Endothelial cell of hepatic sinusoid (primary cell): Measurements from ENCODE around the gene FXR1.
"Not testable (repeated sequence)": the region's sequence is repeated elsewhere in the genome, so short reads cannot be mapped to it uniquely, and the experiment has no call there.

Source experiments
- in situ Hi-C: cut with HindIII; loops from 2 replicates; pipeline ENCODE4 v1.10.0; 2017; ENCODE audit warnings: low sequenced_read_pairs

Gene FXR1

GRCh38 chr3:180932819-180933218 lies 20.3 kb downstream of the FXR1 start:
- in situ Hi-C loops: no loop called here

GRCh38 chr3:180934638-180935037 lies 22.2 kb downstream of the FXR1 start:
- in situ Hi-C loops: no loop called here

GRCh38 chr3:180940826-180941225 lies 28.4 kb downstream of the FXR1 start:
- in situ Hi-C loops: no loop called here

- in situ Hi-C loops: no loop called here
Measured at GRCh38 chr3:180947761-180948390, 35.4 kb downstream of the FXR1 start.

- in situ Hi-C loops: no loop called here
Measured at GRCh38 chr3:180959691-180960090, 47.2 kb downstream of the FXR1 start.

GRCh38 chr3:180961087-180961486 lies 48.6 kb downstream of the FXR1 start:
- in situ Hi-C loops: no loop called here

GRCh38 chr3:180961552-180961951 lies 49.1 kb downstream of the FXR1 start:
- in situ Hi-C loops: no loop called here

GRCh38 chr3:180962530-180962929 lies 50.1 kb downstream of the FXR1 start:
- in situ Hi-C loops: no loop called here

GRCh38 chr3:180970931-180971330 lies 58.5 kb downstream of the FXR1 start:
- in situ Hi-C loops: no loop called here

- in situ Hi-C loops: no loop called here
Measured at GRCh38 chr3:180973543-180973942, 61.1 kb downstream of the FXR1 start.

GRCh38 chr3:180974286-180974685 lies 61.8 kb downstream of the FXR1 start:
- in situ Hi-C loops: no loop called here

- in situ Hi-C loops: no loop called here
Measured at GRCh38 chr3:180977498-180977897, 65.0 kb downstream of the FXR1 start.

GRCh38 chr3:180979961-180980360 lies 67.5 kb downstream of the FXR1 start:
- in situ Hi-C loops: no loop called here

- in situ Hi-C loops: no loop called here
Measured at GRCh38 chr3:180980611-180981010, 68.1 kb downstream of the FXR1 start.

- in situ Hi-C loops: no loop called here
Measured at GRCh38 chr3:180981912-180982311, 69.4 kb downstream of the FXR1 start.

- in situ Hi-C loops: no loop called here
Measured at GRCh38 chr3:180983136-180983535, 70.7 kb downstream of the FXR1 start.

- in situ Hi-C loops: not testable (repeated sequence)
Measured at GRCh38 chr3:180986366-180986765, 73.9 kb downstream of the FXR1 start.

GRCh38 chr3:180987344-180987743 lies 74.9 kb downstream of the FXR1 start:
- in situ Hi-C loops: no loop called here

GRCh38 chr3:180989291-180990163 lies 77.1 kb downstream of the FXR1 start, which contains the start of gene DNAJC19:
DNAJC19 (minus strand) TSS chr3:180989736; CDS start chr3:180989602, 134 bp downstream.
- in situ Hi-C loops: no loop called here

- in situ Hi-C loops: no loop called here
Measured at GRCh38 chr3:180990505-180990904, 78.0 kb downstream of the FXR1 start.

- in situ Hi-C loops: no loop called here
Measured at GRCh38 chr3:180996415-180996932, 84.0 kb downstream of the FXR1 start.

- in situ Hi-C loops: not testable (repeated sequence)
Measured at GRCh38 chr3:181002331-181002730, 89.9 kb downstream of the FXR1 start.
